Measurements from ENCODE around the gene MICU1.

GRCh38 chr10:72426986-72427385, 198.9 kb downstream of the MICU1 start:
- TF ChIP-seq CTCF (IDR thresholded peaks at IDR 0.05) (no peak), POLR2A (IDR thresholded peaks at IDR 0.05) (no peak)
